ENCODE data around the gene VWA5B1. TPM values are rescaled to one million over a fixed set of nuclear protein-coding genes. Genes with fewer than 3 reads are reported as not detected.

VWA5B1 gene
- total RNA-seq, 2 experiments from 2014 or later, result 0.16 to 0.31 TPM

- Mint-ChIP-seq H3K36me3 (no peaks in the 10 kb centered on the region), H3K27me3 (peaks cover 52% of the 10 kb centered on the region), H3K9me3 (no peaks in the 10 kb centered on the region), H3K27ac (no peak overlapping the region), H3K4me3 (no peak overlapping the region), H3K4me1 (peaks cover 19% of the 10 kb centered on the region)
- DNase-seq, result no peak
Observed at GRCh38 chr1:20324704-20325406, 34.2 kb downstream of the VWA5B1 start.

DNA sequence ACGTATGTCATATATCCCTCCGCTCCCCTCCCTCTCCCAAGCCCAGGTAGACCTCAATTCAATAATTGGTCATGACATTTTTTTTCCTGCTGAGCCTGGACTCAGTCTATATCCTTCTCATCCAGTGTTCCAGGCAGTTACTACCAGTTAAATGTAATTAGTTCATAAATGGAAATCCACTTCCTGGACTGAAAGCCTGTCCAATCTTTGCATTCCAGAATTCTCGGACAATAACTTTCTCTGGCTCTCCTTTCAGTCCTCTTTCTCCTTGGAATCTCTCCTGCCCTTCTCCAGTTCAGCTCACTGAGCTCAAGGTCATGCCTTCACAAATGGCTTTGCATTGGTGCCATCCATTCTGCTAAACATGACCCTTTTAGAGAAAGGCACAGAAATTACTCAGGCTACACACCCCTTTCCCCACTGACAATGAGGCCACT is 34.8 kb downstream of the VWA5B1 start:
- no peak overlapping the region for H3K27ac Mint-ChIP-seq
- no peaks in the 10 kb centered on the region for H3K9me3 Mint-ChIP-seq
- DNase-seq, result no peak
- H3K27me3 Mint-ChIP-seq, result peaks cover 52% of the 10 kb centered on the region
- H3K4me1 Mint-ChIP-seq, result peaks cover 19% of the 10 kb centered on the region
- H3K4me3 Mint-ChIP-seq, result no peak overlapping the region
- no peaks in the 10 kb centered on the region for H3K36me3 Mint-ChIP-seq

GRCh38 chr1:20325844-20326420 is 35.3 kb downstream of the VWA5B1 start:
- Mint-ChIP-seq H3K4me1 (peaks cover 16% of the 10 kb centered on the region), H3K4me3 (no peak overlapping the region), H3K36me3 (no peaks in the 10 kb centered on the region), H3K9me3 (no peaks in the 10 kb centered on the region), H3K27ac (no peak overlapping the region), H3K27me3 (peaks cover 51% of the 10 kb centered on the region)
- no peak for DNase-seq

DNA sequence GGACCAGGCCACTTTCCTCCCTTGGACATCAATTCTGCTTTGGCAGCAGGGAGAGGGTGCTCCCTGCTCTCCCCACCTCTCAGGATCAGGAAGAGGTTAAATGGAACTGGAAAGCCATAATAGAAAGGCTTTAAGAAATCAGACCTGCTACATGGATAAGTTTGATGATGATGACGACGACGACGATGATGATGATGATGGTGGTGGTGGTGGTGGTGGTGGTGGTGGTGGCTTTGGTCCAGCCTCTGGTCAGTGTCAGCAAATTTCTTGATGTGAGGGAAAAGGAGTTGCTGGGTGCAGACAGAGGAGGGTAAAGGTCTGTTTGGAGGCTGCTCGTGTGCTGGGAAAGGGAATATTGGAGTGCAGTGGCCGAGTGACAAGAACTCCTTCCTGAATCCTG is 36.8 kb downstream of the VWA5B1 start:
- Mint-ChIP-seq H3K4me3 (no peak overlapping the region), H3K27ac (no peak overlapping the region), H3K27me3 (peaks cover 38% of the 10 kb centered on the region), H3K9me3 (no peaks in the 10 kb centered on the region), H3K4me1 (peaks cover 5% of the 10 kb centered on the region), H3K36me3 (no peaks in the 10 kb centered on the region)
- no peak for DNase-seq

GRCh38 chr1:20328201-20328600 is 37.5 kb downstream of the VWA5B1 start:
- no peak for DNase-seq
- Mint-ChIP-seq H3K27me3 (peaks cover 35% of the 10 kb centered on the region), H3K4me3 (no peak overlapping the region), H3K4me1 (no peaks in the 10 kb centered on the region), H3K27ac (no peak overlapping the region), H3K36me3 (no peaks in the 10 kb centered on the region), H3K9me3 (no peaks in the 10 kb centered on the region)

- H3K4me1 Mint-ChIP-seq, result no peaks in the 10 kb centered on the region
- H3K27ac Mint-ChIP-seq, result no peak overlapping the region
- H3K27me3 Mint-ChIP-seq, result peaks cover 22% of the 10 kb centered on the region
- no peaks in the 10 kb centered on the region for H3K36me3 Mint-ChIP-seq
- DNase-seq, result no peak
- H3K9me3 Mint-ChIP-seq, result no peaks in the 10 kb centered on the region
- no peak overlapping the region for H3K4me3 Mint-ChIP-seq
Observed at GRCh38 chr1:20329793-20330542, 39.3 kb downstream of the VWA5B1 start.

- no peak overlapping the region for H3K27ac Mint-ChIP-seq
- no peaks in the 10 kb centered on the region for H3K36me3 Mint-ChIP-seq
- no peak for DNase-seq
- H3K4me3 Mint-ChIP-seq, result no peak overlapping the region
- H3K4me1 Mint-ChIP-seq, result no peaks in the 10 kb centered on the region
- no peaks in the 10 kb centered on the region for H3K9me3 Mint-ChIP-seq
- peaks cover 12% of the 10 kb centered on the region for H3K27me3 Mint-ChIP-seq
Observed at GRCh38 chr1:20334103-20334502, 43.4 kb downstream of the VWA5B1 start.

DNA sequence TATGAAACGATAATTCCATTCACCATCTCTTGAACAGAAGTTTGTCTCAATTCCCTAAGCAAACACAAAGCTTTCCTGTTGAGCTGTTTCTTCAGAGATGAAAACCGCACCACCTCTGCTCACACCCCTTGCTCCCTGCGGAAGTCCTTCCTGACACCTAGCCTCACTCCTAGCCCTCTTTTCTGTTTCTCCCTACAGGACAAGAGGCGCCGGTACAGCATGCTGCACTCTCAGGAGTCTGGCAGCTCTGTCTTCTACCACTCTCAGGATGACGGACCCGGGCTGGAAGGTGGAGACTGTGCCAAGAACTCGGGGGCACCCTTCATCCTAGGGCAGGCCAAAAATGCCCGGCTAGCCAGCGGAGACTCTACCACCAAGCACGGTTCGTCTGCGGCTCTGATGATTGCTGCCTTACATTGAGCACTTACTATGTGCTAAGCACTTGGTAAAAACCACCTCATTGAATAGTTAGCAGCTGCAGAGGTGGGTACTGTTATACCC is 45.5 kb downstream of the VWA5B1 start:
- peaks cover 19% of the 10 kb centered on the region for H3K27me3 Mint-ChIP-seq
- no peak overlapping the region for H3K27ac Mint-ChIP-seq
- no peaks in the 10 kb centered on the region for H3K4me1 Mint-ChIP-seq
- H3K9me3 Mint-ChIP-seq, result no peaks in the 10 kb centered on the region
- H3K4me3 Mint-ChIP-seq, result no peak overlapping the region
- no peak for DNase-seq
- no peaks in the 10 kb centered on the region for H3K36me3 Mint-ChIP-seq

DNA sequence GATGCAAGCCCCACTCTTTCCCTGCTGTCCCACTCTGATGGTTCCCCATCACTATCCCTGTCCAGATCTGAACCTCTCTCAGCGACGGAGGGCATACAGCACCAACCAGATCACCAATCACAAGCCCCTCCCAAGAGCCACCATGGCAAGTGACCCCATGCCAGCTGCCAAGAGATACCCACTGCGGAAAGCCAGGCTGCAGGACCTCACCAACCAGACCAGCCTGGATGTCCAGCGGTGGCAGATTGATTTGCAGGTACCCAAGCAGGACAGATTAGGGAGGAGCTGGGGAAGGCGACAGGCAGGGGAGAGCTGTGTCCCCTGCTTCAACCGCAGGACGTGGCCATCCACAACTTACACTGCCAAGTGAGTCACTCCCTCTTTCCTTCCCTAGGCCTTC is 46.9 kb downstream of the VWA5B1 start:
- Mint-ChIP-seq H3K27me3 (peaks cover 33% of the 10 kb centered on the region), H3K9me3 (no peaks in the 10 kb centered on the region), H3K27ac (no peak overlapping the region), H3K4me3 (no peak overlapping the region), H3K4me1 (no peaks in the 10 kb centered on the region), H3K36me3 (no peaks in the 10 kb centered on the region)
- DNase-seq, result no peak

- no peaks in the 10 kb centered on the region for H3K9me3 Mint-ChIP-seq
- peaks cover 53% of the 10 kb centered on the region for H3K27me3 Mint-ChIP-seq
- no peak overlapping the region for H3K4me3 Mint-ChIP-seq
- no peaks in the 10 kb centered on the region for H3K36me3 Mint-ChIP-seq
- peaks cover 3% of the 10 kb centered on the region for H3K4me1 Mint-ChIP-seq
- no peak for DNase-seq
- H3K27ac Mint-ChIP-seq, result no peak overlapping the region
Observed at GRCh38 chr1:20339811-20340457, 49.3 kb downstream of the VWA5B1 start.

GRCh38 chr1:20342294-20343148 is 51.8 kb downstream of the VWA5B1 start:
- DNase-seq, result no peak
- peaks cover 7% of the 10 kb centered on the region for H3K9me3 Mint-ChIP-seq
- no peak overlapping the region for H3K4me3 Mint-ChIP-seq
- no peak overlapping the region for H3K27ac Mint-ChIP-seq
- H3K4me1 Mint-ChIP-seq, result peaks cover 3% of the 10 kb centered on the region
- peaks cover 64% of the 10 kb centered on the region for H3K27me3 Mint-ChIP-seq
- no peaks in the 10 kb centered on the region for H3K36me3 Mint-ChIP-seq

GRCh38 chr1:20343149-20343937 is 52.7 kb downstream of the VWA5B1 start:
- H3K4me1 Mint-ChIP-seq, result peaks cover 3% of the 10 kb centered on the region
- no peaks in the 10 kb centered on the region for H3K36me3 Mint-ChIP-seq
- DNase-seq, result peak; percentile 31
- H3K27ac Mint-ChIP-seq, result no peak overlapping the region
- peaks cover 61% of the 10 kb centered on the region for H3K27me3 Mint-ChIP-seq
- H3K9me3 Mint-ChIP-seq, result peaks cover 7% of the 10 kb centered on the region
- no peak overlapping the region for H3K4me3 Mint-ChIP-seq

DNA sequence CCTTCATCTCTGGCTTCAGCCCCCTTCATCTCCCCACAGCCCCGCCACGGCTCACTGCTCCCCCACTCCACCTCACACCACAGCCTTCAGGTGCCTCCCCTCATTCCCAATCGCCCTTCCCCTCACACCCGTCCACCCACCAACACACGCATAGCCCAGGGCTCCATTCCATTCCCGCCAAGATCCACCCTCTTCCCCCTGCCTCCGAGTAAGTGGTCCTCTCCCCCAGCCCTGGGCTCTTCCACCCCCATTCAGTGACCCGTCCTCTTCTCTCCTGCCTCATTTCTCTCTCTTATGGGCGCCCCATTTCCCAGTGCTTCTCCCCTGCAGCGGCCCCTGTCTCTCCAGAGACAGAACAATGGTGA is 53.2 kb downstream of the VWA5B1 start:
- peak overlapping the region; percentile 10 for H3K4me3 Mint-ChIP-seq
- H3K36me3 Mint-ChIP-seq, result no peaks in the 10 kb centered on the region
- H3K27me3 Mint-ChIP-seq, result peaks cover 67% of the 10 kb centered on the region
- H3K27ac Mint-ChIP-seq, result no peak overlapping the region
- H3K4me1 Mint-ChIP-seq, result peaks cover 3% of the 10 kb centered on the region
- H3K9me3 Mint-ChIP-seq, result peaks cover 7% of the 10 kb centered on the region
- no peak for DNase-seq

- H3K36me3 Mint-ChIP-seq, result no peaks in the 10 kb centered on the region
Observed at GRCh38 chr1:20344738-20345137, 54.1 kb downstream of the VWA5B1 start.

More at GRCh38 chr1:20344738-20345137, 54.1 kb downstream of the VWA5B1 start:
- Mint-ChIP-seq H3K4me3 (no peak overlapping the region), H3K27ac (no peak overlapping the region), H3K4me1 (peaks cover 3% of the 10 kb centered on the region), H3K27me3 (peaks cover 69% of the 10 kb centered on the region), H3K9me3 (peaks cover 7% of the 10 kb centered on the region)
- no peak for DNase-seq

Data from activated naive CD8-positive, alpha-beta T cell treated with anti-CD3 and anti-CD28 coated beads for 36 hours (primary cell).